ENCODE results near the gene BCAP29.

Gene BCAP29

DNA sequence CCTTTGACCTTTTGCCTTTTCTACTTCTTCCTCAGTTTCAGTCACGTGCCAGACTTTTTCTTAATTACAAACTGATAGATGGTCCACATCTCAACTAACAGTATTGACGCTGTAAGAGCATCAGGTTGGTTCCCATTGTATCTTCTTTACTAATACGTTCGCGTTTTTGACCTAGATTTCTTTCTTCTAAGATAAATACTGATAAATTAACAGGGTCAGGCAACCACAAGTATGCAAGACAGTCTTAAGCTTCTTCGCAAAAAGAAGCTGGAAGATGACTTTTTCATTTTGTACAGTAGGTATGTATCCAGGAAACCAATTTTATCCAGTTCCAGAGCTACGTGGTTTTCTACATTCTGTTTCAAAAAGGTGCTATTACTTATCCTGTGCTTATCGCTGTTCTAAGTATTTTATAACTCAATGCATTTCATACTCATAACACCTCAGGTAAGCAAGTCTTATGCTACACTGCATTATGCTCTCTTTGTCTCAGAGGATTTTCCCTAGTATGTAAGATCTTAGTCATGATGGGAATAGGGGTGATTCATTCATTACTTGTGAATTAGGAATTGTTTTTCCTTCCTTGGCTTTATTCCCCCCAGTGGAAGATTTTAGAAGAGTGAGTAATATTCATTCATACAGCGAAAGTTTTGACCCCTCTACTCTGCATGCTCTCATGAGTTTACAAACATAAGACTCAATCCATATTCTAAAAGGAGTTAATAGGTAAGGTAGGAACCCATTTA is 15.3 kb upstream of the BCAP29 start:
- no peak for DNase-seq (ENCODE audit: extremely low read depth, low read depth)
- TF ChIP-seq, protein P1, sequence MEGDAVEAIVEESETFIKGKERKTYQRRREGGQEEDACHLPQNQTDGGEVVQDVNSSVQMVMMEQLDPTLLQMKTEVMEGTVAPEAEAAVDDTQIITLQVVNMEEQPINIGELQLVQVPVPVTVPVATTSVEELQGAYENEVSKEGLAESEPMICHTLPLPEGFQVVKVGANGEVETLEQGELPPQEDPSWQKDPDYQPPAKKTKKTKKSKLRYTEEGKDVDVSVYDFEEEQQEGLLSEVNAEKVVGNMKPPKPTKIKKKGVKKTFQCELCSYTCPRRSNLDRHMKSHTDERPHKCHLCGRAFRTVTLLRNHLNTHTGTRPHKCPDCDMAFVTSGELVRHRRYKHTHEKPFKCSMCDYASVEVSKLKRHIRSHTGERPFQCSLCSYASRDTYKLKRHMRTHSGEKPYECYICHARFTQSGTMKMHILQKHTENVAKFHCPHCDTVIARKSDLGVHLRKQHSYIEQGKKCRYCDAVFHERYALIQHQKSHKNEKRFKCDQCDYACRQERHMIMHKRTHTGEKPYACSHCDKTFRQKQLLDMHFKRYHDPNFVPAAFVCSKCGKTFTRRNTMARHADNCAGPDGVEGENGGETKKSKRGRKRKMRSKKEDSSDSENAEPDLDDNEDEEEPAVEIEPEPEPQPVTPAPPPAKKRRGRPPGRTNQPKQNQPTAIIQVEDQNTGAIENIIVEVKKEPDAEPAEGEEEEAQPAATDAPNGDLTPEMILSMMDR (IDR thresholded peaks at IDR 0.05; ENCODE audit: low read depth, low read length): no peak; the same call in 1 of the 2 replicates

DNA sequence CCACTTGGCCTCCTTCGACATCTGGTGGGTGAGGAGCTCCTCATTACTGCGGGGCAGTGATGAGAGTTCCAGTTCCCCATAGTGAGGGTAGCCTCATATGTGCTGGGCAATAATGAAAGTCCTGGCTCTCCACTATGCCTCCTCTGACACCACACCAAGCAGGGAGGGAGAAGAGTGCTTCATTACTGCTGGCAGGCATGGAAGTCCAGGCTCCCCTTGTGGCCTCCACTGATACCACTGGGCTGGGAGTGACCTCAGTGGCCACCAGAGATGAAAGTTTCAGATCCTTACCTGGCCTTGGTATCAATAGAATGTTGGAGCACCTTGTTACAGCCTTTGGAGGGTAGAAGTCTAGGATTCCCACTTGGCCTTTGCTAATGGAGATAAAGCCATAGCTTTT is 9.7 kb upstream of the BCAP29 start:
- DNase-seq (ENCODE audit: extremely low read depth, low read depth): no peak
- TF ChIP-seq, protein P1 (IDR thresholded peaks at IDR 0.05; ENCODE audit: low read depth, low read length): no peak

DNA sequence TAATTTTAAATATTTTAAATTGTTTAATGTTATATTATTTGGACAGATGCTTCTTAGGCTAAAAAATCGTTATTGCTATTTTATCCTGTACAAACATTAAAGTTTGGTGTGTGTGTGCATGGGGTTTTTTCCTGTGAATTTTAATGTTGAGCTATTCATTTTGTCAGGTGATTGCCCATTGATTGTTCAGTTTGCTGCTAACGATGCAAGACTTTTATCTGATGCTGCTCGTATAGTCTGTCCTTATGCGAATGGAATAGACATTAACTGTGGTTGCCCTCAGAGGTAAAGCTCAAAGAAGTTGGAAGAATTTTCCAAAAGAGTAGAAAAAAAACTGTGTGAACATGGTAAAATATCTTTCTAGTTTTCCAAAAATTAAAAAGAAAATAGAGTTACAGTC is 6.5 kb upstream of the BCAP29 start:
- TF ChIP-seq, protein P1 (IDR thresholded peaks at IDR 0.05; ENCODE audit: low read depth, low read length): no peak
- no peak for DNase-seq (ENCODE audit: extremely low read depth, low read depth)

GRCh38 chr7:107579554-107579884 is 527 bp upstream of the BCAP29 start:
- TF ChIP-seq, protein P1 (IDR thresholded peaks at IDR 0.05; ENCODE audit: low read depth, low read length): no peak
- DNase-seq (ENCODE audit: extremely low read depth, low read depth): no peak

DNA sequence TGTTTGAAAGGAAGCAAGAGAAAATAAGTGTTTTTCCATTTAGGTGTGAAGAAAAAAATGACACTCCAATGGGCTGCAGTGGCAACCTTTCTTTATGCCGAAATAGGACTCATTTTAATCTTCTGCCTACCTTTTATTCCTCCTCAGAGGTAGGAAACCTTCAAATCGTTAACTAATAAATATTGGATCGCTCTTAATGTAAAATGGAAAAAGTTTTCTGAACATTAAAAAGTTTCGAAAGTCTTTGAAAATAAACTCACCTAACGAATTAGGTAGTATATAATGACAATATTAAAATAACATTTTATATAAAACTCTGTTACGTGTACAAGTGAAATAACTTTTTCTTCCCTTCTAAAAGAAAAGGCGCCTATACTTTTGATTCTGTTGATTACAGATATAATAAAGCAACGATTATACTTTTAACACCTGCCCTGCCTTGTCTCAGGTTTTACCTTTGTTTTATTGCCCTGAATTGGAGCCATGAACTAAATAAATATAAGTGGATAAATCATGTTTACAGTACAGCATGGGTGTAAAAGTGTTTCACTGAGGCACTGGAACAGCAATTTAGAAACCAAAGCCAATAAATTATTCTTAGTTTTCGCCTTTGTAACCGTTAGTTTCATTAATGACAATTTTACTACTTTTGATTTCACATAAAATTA is 804 bp downstream of the BCAP29 start:
- DNase-seq (ENCODE audit: extremely low read depth, low read depth): no peak
- TF ChIP-seq, protein P1 (IDR thresholded peaks at IDR 0.05; ENCODE audit: low read depth, low read length): no peak

- TF ChIP-seq, protein P1 (IDR thresholded peaks at IDR 0.05; ENCODE audit: low read depth, low read length): no peak
- no peak for DNase-seq (ENCODE audit: extremely low read depth, low read depth)
Measured at GRCh38 chr7:107581387-107582013, 1.5 kb downstream of the BCAP29 start.

DNA sequence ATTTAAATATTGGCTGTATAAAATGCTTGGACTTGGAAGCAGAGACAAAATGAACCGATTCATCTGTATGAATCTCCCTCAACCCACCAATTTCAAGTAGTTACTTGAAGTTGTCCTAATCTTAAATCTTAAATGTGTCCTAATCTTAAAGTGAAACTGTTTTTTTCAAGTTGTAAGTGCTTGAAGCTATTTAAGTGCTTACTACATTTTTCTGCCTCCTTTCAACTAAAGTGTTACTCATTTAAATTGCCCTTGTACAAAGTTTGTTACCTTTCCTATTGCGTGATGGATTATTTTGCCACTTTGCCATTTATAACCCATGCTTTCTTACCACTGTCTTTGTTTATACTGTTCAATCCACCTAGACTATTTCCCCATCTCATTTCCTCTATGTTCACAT is 2.8 kb downstream of the BCAP29 start:
- DNase-seq (ENCODE audit: extremely low read depth, low read depth): no peak
- TF ChIP-seq, protein P1 (IDR thresholded peaks at IDR 0.05; ENCODE audit: low read depth, low read length): no peak

Measured in AG09319 (cell line).